GM19463 (cell line): ENCODE measurements around the gene GKN2.

Source experiments
- ATAC-seq: cut with Tn5 transposase; IDR thresholded peaks from one replicate; pipeline ENCODE4 v1.9.1; 2021; ENCODE audit warnings: mild to moderate bottlenecking, moderate library complexity; ENCODE audit not compliant: unreplicated experiment

The GKN2 gene, protein sequence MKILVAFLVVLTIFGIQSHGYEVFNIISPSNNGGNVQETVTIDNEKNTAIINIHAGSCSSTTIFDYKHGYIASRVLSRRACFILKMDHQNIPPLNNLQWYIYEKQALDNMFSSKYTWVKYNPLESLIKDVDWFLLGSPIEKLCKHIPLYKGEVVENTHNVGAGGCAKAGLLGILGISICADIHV

DNA sequence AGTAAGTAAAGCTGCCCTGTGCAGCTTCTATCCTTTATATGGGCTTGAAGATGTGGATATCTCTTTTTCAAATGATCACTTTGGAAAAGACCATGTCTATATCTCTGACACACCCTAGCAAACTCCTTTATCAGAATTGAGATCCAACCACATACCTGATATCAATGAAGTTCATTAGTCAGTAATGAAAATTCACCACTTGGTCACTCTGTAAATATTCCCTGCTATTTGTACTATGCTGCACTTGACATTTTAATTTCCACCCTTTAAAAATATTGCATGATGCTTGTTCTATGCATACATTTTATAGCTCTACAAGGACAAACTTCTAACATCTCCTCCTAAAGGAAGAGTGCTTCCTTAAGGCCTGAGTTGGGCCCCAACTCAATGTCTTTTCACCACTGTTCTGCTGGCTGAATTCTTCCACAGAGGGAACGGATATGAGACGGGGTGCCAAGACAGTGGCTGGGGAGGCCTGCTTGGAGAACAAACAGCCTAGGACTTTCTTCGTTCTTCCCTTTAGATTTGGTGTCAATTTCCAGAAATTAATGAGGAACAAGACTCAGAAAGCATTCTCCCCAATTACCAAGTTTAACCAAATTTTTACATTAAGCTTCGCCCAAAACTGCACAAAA is at the start of gene GKN2:
Gene GKN2, minus strand, starts transcription at position 7 of the 635 bp plus-strand sequence. CDS start 32 bp downstream, outside the sequence.
- ATAC-seq: no peak

DNA sequence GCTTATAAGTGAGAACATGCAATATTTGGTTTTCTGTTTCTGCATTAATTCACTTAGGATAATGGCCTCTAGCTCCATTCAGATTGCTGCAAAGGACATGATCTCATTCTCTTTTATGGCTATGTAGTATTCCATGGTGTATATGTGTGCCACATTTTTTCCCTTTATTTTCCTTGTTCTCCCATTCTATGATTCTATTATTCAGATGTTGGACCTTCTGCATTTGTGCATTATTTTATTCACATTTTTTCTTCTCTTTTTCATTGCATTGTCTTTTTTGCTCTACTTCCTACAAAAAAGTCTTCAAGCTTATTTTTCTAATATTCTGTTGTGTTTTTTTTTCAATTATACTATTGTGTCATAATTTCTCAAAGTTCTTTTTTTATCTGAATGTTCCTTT is 49.2 kb upstream of the GKN2 start:
- ATAC-seq: no peak

DNA sequence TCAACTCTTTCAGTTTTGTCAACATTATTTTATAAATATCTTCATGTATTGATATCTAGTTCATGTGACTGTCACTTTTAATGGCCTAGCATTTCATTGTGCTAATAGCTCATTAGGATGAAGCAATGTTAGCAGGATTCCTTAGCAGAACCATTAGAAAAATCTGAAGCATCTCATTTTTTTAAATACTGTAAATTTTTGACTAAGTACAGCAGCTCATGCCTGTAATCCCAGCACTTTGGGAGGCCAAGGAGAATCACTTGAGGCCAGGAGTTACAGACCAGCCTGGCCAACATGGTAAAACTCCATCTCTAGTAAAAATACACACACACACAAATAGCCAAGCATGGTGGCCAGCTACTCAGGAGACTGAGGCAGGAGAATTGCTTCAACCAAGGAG is 44.7 kb upstream of the GKN2 start:
- no peak for ATAC-seq

DNA sequence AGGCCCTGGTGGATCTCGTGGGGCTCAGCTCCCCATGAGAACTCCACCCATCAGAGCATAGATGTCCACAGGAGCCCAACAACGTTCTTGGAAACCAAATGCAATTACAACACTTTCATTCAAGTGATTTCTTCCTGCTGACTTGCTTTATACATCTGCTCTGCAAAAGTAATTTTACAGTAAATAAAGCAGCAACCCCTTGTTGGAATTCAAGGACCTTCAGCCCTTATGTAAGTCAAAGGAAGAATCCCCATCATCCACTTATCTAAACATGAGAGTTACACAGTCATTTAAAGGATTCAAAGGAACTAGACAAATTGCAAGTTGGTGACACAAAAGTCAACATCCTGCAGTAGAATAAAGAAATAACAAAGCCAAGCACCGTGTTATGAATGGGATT is 43.2 kb upstream of the GKN2 start:
- ATAC-seq: no peak

DNA sequence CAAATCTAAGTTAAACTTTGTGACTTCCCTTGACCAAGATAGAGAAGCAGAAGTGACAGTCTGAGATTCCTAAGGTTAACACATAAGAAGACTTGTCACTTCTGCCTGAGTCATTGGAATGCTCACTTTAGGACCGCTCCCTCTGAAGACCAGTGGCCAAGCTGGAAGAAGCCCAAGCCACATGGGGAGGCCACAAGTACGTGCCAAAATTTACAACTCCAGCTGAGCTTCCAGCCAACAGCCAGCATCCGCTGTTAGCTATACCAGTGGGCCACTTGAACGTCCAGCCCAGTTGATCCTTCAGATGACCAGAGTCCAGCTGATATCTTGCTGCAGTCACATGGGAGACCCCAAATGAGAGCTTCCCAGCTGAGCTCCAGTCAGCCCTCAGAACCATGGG is 42.2 kb upstream of the GKN2 start:
- ATAC-seq: no peak

DNA sequence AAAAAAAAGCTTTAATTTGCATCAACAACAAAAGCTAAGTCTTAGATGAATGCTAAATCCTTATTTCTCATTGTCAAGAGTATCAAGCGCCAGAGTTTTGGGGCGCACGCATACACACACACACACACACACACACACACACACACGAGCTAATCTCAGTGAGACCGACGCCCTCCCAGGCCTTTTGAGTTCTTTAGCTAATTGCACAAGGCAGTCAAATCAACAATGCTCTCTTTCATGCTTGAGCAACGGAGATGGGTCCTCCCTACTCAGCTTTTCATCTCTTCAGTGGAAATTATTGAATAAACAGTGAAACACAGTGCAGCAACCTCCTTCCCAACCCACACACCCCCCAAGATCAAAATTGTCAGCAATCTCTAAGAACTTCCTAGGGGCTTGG is 41.0 kb upstream of the GKN2 start:
- no peak for ATAC-seq

DNA sequence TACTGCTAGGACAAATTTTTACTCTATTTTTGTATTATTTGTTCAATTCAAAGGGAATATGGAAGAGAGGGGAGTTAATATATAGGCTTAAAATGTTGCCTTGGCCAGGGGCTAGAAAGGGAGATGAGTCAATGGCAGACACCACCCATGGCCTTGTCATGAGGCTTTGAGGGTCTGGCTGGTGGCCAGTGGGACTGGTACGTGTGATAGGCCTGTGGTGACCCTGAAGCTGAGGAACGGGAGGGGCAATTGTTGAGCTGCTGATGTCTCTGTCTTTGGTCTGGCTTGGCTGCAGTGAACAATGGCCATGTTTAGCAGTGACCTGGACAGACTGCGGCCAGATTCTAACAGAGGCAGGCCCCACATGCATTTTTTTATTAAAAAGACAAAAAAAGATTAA is 40.2 kb upstream of the GKN2 start:
- no peak for ATAC-seq

DNA sequence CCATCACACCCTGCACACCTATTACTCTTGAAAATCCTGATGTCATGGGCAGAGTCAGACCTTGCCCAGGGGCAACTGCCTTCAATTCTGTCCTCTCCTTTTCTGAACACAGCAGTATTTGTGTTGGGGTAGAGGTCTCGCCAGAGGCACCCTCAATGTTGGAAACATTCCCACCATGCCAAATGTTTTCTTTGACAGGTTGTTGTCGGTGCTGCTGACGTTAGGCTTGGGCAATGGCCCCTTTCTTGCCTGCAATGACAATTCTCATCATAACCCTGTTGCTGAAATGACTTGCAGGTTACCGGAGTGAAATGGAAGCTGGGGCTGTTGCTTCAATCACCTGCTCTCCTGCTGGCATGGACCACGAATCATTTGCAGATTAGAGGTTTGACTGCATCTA is 39.6 kb upstream of the GKN2 start:
- no peak for ATAC-seq

DNA sequence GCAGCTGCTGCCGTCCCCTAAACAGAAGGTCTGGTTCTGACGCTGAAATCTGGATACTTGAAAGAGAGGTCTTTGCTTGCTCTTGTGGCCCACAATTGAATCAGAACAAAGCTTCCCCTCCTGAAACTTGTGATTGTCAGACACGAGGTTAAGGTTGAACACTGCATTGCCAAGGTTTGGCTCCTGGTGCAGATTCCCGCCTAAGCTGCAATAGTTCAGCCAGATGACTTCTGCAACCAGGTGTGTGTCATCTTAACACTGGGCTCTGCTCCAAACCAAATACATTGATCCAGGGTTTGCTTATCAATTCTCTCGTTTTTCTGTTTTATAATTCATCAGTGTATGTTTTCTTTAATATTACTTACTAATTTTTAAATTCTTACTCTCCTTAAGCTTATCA is 36.3 kb upstream of the GKN2 start:
- no peak for ATAC-seq

DNA sequence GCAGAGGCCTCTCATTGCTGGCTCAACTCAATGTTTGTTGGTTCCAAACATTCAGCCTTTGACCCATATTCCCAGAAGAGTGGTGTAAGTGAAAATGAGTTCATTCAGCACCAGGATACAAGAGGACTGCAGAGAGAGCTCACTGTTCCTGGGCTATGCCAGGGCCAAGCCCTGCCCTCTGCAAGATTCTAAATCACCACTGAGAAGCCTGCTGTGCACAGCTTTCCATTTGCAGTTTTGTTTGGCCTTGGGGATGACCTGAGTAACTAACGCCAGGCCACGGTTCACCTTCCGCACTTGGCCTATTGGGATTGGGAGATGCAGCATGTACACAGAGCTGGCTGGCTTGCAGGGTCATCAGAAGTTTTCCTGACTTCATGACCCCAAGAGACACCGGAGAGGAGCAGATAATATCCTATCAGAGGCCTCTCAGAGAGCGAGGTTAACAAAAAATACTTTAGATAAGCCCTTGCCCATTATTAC is 34.4 kb upstream of the GKN2 start:
- ATAC-seq: no peak

DNA sequence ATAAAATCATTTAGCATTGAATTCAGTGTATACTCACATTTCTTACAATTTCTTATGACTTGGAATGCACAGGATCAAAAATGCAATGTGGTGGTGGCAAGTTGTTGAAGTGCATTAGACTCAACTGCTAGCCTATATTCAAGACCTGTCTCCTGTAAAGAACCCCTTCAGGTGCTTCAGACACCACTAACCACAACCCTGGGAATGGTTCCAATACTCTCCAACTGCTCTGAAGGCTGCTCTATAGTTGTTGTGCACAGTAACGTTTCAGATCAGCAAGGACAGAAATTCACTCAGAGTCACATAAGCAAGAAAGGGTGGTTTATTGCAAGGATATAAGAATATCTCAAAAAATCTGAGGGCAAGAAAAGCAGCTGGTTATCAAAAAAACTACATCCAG is 28.3 kb upstream of the GKN2 start:
- no peak for ATAC-seq

DNA sequence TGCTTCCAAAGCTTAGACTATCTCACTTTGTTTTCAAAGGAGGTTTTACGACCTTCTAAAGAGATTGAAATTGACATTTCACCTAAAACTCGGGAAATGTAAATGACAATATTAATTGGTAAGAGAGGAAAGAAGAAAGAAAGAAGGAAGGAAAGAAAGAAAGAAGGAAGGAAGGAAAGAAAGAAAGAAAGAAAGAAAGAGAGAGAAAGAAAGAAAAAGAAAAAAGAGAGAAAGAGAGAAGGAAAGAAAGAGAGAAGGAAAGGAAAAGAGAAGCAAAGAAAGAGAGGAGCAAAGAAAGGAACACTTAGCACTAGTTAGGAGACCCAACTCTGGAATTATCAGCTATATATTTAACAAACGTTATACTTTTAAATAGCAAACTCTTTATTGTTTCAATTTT is 25.4 kb upstream of the GKN2 start:
- ATAC-seq: no peak

DNA sequence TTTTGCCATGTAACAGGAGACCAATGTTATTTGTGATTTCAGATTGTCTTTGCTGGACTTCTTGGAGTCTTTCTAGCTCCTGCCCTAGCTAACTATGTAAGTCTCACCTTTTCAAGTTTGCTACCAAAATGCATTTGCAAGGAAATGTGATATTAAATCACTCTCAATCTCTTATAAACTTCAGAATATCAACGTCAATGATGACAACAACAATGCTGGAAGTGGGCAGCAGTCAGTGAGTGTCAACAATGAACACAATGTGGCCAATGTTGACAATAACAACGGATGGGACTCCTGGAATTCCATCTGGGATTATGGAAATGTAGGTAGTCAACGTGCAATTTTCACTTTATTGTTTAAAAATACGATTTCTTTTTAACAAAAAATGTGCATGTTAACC is 24.8 kb upstream of the GKN2 start:
- no peak for ATAC-seq

DNA sequence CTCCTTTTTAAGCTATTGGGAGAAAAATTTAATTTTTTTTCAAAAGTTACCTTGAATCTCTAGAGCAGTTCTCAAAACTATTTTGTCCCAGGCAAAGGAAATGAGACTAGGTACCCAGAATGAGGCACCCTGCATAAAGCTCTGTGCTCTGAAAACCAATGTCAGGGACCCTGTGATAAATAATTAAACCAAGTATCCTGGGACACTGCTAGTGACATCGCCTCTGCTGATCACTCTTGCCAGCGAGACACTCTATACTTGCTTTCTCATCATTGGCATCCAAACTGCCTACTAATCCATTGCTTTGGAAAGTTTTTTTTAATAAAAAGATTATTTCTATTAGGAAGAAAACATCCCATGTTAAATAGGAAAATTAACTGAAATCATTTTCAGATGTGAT is 23.2 kb upstream of the GKN2 start:
- ATAC-seq: no peak

DNA sequence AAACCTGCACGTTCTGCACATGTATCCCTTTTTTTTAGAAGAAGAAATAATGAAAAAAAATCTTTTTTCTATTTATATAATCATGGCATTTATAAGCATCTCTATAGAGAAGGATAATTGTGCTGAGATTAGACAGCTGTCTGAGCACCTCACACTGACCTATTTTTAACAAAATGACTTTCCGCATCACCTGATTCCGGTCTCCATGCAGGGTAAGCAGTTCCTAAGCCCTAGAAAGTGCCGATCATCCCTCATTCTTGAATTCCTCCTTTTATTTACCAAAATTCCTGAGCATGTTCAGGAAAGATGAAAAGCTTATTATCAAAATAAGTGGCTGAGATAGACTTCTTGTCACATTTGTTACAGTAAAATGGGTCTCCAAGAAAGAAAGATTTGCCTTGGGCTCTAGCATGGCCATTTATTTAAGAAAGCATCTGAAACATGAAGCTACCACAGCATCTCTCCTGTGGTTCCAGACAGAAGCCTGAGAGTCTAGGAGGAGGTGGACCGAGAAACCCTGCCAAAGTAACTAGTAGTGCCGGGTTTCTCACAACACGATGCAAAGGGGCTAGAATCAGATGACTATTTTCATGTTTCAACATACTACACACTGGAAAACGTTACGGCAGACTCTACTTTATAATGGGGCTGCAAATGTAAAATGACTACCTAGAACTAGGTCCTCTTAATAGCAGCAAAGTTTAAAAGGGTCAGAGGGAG is 22.4 kb upstream of the GKN2 start:
- ATAC-seq: no peak

DNA sequence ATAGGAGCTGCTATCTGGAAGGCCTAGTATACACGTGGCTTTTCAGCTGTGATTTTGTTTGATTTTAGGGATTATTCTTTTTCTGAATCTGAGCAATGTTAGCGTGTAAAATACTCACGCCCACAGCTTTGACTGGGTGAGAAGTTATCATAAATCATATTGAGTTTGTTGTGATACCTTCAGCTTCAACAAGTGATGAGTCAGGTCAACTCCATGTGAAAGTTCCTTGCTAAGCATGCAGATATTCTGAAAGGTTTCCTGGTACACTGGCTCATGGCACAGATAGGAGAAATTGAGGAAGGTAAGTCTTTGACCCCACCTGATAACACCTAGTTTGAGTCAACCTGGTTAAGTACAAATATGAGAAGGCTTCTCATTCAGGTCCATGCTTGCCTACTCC is 21.6 kb upstream of the GKN2 start, which contains the start of gene GKN1:
Gene GKN1, plus strand, starts transcription at position 386 of the 400 bp plus-strand sequence. CDS start 42 bp downstream, outside the sequence.
- ATAC-seq: no peak

DNA sequence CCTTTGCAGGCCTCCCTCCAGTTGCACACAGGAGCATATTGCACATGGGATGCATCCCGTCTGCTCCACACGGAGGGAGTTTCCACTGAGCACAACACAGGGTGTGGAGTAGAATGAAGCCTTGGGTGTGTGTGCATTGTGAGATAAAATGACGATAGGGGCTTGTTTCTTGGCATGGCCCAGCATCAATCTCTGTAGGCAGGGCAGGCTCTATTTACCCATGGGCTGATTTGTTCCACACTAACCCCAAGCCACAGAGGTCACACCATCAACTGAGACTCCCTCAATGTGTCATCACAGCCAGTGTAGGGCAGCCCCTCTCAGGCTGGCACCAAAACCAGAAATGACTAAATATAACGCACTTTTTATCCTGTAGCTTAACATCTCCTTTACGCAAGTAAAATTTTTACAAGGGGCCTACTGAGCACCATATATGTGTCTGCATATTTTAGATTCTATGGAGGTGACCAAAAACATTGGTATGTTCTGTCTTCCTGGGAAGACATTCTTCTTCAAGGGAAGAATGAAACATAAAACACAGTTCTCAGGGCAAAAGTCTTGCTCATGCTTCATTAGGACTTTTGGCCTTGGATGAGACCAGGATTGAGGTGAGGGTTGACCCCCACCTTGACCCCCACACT is 19.0 kb upstream of the GKN2 start:
- ATAC-seq: no peak

DNA sequence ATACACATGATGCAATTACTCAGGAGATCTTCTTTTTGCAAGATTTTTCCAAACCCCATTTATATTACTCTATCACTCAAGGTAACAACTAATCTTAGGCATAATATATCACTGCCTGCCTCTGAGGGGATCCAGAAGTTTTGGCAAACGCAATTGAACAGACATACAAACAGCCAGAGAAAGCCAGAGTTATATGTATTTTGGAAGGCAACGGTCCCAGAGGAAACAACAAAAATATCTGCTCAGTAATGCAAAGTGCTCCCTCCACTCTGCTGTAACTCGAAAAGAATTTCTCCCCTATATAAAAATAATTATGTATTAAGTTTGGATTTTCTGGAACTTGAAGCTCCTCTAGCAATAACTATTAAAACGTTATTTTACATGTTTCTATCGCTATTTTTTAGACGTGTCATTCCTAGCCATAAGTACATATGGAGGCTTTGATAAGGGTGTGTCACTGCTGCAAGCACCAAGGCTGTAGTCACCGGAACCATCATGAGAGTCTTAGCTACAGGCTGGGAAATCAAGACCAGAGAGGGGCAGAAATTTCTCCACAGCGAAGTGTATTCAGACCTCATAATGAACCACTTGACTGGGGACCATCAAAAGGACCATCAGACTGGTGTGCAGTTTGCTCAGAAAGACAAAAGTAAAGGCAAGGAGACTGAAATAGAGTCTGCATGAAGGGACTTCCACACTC is 18.0 kb upstream of the GKN2 start:
- no peak for ATAC-seq

DNA sequence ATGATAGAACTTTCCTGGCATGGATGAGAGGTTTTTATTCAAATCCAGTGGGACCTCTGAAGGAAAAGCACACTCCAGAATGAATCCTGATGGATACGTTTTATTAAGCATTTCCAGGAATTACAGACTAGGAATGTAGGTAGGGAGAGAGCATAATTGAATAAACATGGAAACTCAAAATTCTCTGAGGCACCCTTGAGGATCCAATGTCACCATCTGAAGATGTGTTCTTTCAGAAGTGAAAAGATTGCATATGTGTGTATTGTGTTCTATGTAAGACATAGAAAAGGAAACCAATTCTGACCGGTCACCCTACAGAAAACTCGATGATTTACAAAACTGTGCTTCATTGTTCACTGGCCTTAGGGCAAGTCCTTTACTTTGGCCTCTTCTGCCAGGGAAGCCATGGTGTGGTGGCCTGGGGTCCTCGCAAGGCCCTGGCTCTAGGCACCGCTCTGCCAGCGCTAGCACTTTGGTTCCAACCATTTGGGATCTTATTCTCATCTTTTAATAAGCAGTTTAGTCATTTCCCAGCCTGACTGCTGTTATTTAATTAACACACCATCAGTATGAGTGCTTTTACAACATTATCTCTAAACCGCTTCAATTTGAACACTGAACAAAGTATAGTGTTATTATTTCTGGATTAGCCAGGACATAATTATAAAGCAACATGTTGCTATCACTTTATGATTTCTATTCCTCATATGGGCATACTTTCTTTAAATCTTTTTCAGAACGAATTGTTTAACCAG is 17.2 kb upstream of the GKN2 start:
- no peak for ATAC-seq

DNA sequence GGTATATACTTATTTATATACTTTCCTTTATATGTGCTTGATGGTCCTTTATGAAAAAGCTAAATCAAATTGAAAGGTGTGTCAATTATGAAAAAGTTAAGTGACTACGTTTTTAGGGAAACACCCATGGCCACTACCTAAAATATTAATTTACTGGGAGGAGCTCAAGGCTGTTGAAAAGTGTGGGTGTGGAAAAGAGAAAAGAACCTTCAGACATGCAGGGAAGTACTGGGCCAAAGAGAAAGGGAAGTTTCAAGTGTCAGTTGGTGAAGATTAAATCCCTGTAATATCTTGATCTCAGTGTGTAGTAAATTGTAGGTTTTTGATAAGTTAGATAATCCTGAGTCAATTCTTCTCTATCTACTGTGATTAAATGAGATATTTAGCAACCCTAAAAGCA is 15.5 kb upstream of the GKN2 start:
- ATAC-seq: no peak
